Stomach (tissue), 4 donors: ENCODE data around the gene PDE3B.

Experiments
- CTCF ChIP-seq, 7 experiments: fragments of 450-650 bp in 4 of 7; fragments of 200-600 bp in 3 of 7; sonication (generic) in 3 of 7; IDR thresholded peaks; one replicate each; pipeline ENCODE4 v1.5.1; 2016 to 2019; ENCODE audit warnings: antibody characterized with exemption in 7 of 7, control low read depth in 2 of 7, mild to moderate bottlenecking in 1 of 7
- EP300 ChIP-seq: sonication (generic); formaldehyde crosslinking; IDR thresholded peaks from one replicate; pipeline ENCODE4 v1.6.1; 2017; ENCODE audit warnings: antibody characterized with exemption
- POLR2A ChIP-seq, 4 donors: fragments of 450-650 bp; IDR thresholded peaks; one replicate each; pipeline ENCODE4 v1.6.1; 2016; ENCODE audit warnings: antibody characterized with exemption in 4 of 4, control low read depth in 2 of 4, mild to moderate bottlenecking in 1 of 4, moderate library complexity in 1 of 4
- POLR2AphosphoS5 ChIP-seq, 3 donors: sonication (generic); formaldehyde crosslinking; IDR thresholded peaks; one replicate each; pipeline ENCODE4 v1.6.1; 2016; ENCODE audit warnings: antibody characterized with exemption in 3 of 3

- no peak for TF ChIP-seq CTCF (IDR thresholded peaks at IDR 0.05)
- TF ChIP-seq POLR2A (IDR thresholded peaks at IDR 0.05), result no peak
- no peak for TF ChIP-seq POLR2AphosphoS5 (IDR thresholded peaks at IDR 0.05)
- TF ChIP-seq EP300, result no peak
These were observed 198.4 kb downstream of the PDE3B start for GRCh38 chr11:14842002-14842401.
